ENCODE results near the gene RAD51B. TPM values are rescaled to one million over a fixed set of nuclear protein-coding genes. Genes with fewer than 3 reads are reported as not detected.

The RAD51B gene
- total RNA-seq, 6 donors from 2014 or later, result 10.6 to 63.9 (median 18.4) TPM

GRCh38 chr14:68679746-68680467, 860.3 kb downstream of the RAD51B start:
- ATAC-seq (ENCODE audit: low FRiP score in 2 of 2) (no peak), DNase-seq (no peak)
- Histone ChIP-seq H3K4me3 (no peak overlapping the region), H3K4me1 (peaks cover 36 to 51% (median 43%) of the 10 kb centered on the region in 4 donors), H3K9me3 (no peaks in the 10 kb centered on the region), H3K27ac (peak overlapping the region in 1 of 4 donors; percentile 87), H3K27me3 (no peaks in the 10 kb centered on the region), H3K36me3 (no peaks in the 10 kb centered on the region)
- TF ChIP-seq EP300 (IDR thresholded peaks at IDR 0.05) (no peak), POLR2A (IDR thresholded peaks at IDR 0.05) (no peak), POLR2AphosphoS5 (IDR thresholded peaks at IDR 0.05) (no peak)
- TF ChIP-seq, protein P1, sequence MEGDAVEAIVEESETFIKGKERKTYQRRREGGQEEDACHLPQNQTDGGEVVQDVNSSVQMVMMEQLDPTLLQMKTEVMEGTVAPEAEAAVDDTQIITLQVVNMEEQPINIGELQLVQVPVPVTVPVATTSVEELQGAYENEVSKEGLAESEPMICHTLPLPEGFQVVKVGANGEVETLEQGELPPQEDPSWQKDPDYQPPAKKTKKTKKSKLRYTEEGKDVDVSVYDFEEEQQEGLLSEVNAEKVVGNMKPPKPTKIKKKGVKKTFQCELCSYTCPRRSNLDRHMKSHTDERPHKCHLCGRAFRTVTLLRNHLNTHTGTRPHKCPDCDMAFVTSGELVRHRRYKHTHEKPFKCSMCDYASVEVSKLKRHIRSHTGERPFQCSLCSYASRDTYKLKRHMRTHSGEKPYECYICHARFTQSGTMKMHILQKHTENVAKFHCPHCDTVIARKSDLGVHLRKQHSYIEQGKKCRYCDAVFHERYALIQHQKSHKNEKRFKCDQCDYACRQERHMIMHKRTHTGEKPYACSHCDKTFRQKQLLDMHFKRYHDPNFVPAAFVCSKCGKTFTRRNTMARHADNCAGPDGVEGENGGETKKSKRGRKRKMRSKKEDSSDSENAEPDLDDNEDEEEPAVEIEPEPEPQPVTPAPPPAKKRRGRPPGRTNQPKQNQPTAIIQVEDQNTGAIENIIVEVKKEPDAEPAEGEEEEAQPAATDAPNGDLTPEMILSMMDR (IDR thresholded peaks at IDR 0.05), result no peak
- 77 to 84% methylated on average over 8 of the region's 8 CpGs for WGBS, 2 donors

DNA sequence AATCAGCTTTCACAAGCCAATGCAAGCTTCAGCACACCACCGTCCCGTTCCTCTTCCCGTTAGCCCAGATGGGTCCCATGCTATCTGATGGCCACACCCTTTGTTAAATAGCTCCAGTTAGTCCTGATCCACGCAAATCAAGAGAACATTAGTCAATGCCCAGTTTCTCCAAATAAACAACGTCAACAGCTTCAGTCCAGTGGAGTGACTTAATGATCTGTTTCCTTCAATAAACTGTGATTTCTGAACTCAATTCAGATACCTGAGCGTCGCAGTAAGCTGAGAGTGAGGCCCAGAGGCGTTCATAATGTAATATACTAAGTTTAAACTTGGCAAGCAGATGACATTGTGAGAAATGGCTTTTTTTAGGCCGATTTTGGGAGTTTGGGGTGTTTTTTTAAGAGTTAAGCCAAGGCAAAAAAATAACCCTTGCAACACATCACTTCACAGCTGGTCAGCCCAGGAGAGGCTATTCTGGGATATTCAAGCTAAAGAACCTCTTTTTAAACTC, 861.0 kb downstream of the RAD51B start:
- Histone ChIP-seq H3K27ac (peak overlapping the region; percentile 82 to 90 (median 86)), H3K36me3 (no peaks in the 10 kb centered on the region), H3K4me3 (no peak overlapping the region), H3K9me3 (no peaks in the 10 kb centered on the region), H3K4me1 (peaks cover 39 to 55% (median 48%) of the 10 kb centered on the region in 4 donors), H3K27me3 (no peaks in the 10 kb centered on the region)
- TF ChIP-seq POLR2A (IDR thresholded peaks at IDR 0.05) (peak in 1 of 4 donors; percentile 33), EP300 (IDR thresholded peaks at IDR 0.05) (no peak), POLR2AphosphoS5 (IDR thresholded peaks at IDR 0.05) (peak in 1 of 2 donors; percentile 45)
- TF ChIP-seq, protein P1 (IDR thresholded peaks at IDR 0.05), result no peak
- peak in 1 of 2 donors; percentile 53 for DNase-seq
- ATAC-seq (ENCODE audit: low FRiP score in 2 of 2), result peak in 1 of 2 donors; percentile 57
- 49 to 61% methylated on average over 9 of the region's 9 CpGs for WGBS, 2 donors

GRCh38 chr14:68681256-68682011, 861.9 kb downstream of the RAD51B start:
- H3K27ac ChIP-seq, result peak overlapping the region; percentile 82 to 90 (median 86)
- no peaks in the 10 kb centered on the region for H3K9me3 ChIP-seq
- no peaks in the 10 kb centered on the region for H3K36me3 ChIP-seq
- H3K4me3 ChIP-seq, result no peak overlapping the region
- H3K27me3 ChIP-seq, result no peaks in the 10 kb centered on the region
- DNase-seq (no peak), ATAC-seq (ENCODE audit: low FRiP score in 2 of 2) (no peak)
- H3K4me1 ChIP-seq, result peaks cover 39 to 59% (median 51%) of the 10 kb centered on the region in 4 donors
- no peak for TF ChIP-seq EP300 (IDR thresholded peaks at IDR 0.05)
- TF ChIP-seq, protein P1 (IDR thresholded peaks at IDR 0.05), result no peak
- no peak for TF ChIP-seq POLR2AphosphoS5 (IDR thresholded peaks at IDR 0.05)
- TF ChIP-seq POLR2A (IDR thresholded peaks at IDR 0.05), result no peak
- WGBS, 2 donors, result 74 to 90% methylated on average over 9 of the region's 9 CpGs

DNA sequence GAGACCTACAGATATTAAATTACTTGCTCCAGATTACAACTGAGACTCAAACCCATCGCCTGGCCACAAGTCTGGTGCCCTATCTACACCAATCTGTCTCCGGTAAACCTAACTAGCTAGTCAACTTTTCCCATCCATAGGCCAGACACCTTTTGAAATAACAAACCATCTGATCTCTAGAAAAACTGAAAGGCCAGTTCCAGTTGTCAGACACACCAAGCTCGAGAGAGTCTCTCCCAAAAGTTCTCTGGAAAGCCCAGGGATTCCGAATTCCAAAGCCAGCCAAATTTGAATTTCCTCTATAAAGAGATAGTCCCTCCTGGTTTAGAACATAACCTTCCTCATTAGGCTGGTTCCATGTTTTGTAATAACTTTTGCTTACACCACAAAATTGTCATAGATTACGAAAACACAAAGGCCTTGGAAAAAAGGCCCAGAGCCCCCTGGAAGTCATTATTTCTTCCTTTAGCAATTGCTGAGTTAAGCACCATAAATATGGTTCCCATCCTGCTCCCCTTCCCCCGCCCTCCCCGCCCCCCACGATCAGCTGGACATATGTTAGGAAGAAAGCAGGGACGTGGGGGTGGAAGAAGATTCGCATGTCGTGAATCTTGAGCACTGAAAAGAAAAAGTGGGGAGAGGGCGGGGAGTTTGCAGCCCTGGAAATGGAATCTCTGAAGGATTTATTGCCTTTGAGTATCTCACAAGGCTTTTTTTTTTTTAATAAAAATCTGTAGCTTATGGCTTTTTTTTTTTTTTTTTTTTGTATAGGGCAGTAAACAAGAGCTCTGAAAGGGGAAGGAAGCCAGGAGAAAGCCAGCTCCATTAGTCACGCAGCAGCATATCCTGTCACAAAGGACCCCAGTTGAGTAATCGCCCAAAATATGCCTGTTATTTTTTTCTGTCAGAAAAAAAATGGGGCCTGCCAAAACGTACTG, 862.9 kb downstream of the RAD51B start:
- ATAC-seq (ENCODE audit: low FRiP score in 2 of 2) (peak in 1 of 2 donors; percentile 90), DNase-seq (peak in 1 of 2 donors; percentile 68)
- H3K27me3 ChIP-seq, result no peaks in the 10 kb centered on the region
- 41 to 45% methylated on average over 15 of the region's 15 CpGs for WGBS, 2 donors
- H3K4me1 ChIP-seq, result peaks cover 39 to 59% (median 51%) of the 10 kb centered on the region in 4 donors
- H3K9me3 ChIP-seq, result no peaks in the 10 kb centered on the region
- H3K4me3 ChIP-seq, result no peak overlapping the region
- H3K27ac ChIP-seq, result peak overlapping the region; percentile 82 to 90 (median 86)
- peak in 2 of 4 donors; percentile 18 to 29 for TF ChIP-seq EP300 (IDR thresholded peaks at IDR 0.05)
- TF ChIP-seq POLR2A (IDR thresholded peaks at IDR 0.05), result no peak
- TF ChIP-seq, protein P1 (IDR thresholded peaks at IDR 0.05), result no peak
- peak; percentile 45 to 47 for TF ChIP-seq POLR2AphosphoS5 (IDR thresholded peaks at IDR 0.05)
- H3K36me3 ChIP-seq, result no peaks in the 10 kb centered on the region

Measured in upper lobe of left lung (tissue), 6 donors.